Forelimb muscle (tissue), 1 donor: ENCODE results near the gene GFRA1. TPM values are rescaled to one million over a fixed set of nuclear protein-coding genes. Genes with fewer than 3 reads are reported as not detected.

Experiments
- DNase-seq: peaks from one replicate; pipeline ENCODE4 v3.0.0-alpha.2; 2013; ENCODE audit warnings: low read depth
- polyA plus RNA-seq: library from polyadenylated mRNA; unstranded; fragments of 120-200 nt; gene quantifications from one replicate; pipeline ENCODE4 v1.2.1, GENCODE V29; 2013; ENCODE audit not compliant: insufficient read length

Gene GFRA1
- polyA plus RNA-seq, 1 donor = 22.2 TPM

DNA sequence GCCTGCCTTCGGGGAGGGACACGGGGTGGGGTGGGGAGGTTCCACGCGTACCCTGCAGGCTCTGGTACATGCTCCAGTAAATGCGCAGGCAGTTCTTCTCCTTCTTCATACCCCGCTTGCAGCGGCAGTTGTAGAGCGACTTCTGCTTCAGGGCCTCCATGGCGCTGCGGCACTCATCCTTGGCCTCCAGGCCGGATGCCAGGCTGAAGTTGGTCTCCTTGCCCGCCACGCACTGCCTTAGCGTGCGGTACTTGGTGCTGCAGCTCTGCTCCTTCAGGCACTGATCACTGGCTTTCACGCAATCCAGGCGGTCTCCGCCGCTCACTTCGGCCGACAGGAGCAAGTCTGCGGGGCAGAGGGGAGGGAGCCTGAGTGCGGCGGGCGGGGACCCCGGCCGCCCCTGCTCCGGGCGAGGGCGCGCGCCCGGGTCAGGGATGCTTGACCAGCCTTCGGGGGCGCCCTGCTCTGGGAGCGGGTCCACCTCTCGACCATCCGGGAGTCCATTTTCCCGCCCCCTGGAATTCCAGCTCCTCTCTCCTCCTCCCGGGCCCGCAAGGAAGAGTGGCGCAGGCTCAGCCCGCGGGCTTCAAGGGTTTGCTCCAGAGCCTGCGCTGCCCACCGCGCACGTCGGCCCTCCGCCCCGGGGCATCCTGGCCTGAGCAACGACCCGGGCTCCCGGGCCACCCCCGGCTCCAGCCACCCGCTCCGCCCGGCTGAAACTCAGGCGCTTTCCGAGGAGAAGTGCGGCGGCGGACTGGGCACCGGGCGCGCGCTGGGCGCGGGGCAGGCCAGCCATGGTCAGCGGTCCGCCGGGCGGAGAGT, 2.0 kb downstream of the GFRA1 start:
- no peak for DNase-seq

- DNase-seq = no peak
Measured at GRCh38 chr10:116270126-116270770, 2.8 kb downstream of the GFRA1 start.

- no peak for DNase-seq
Measured at GRCh38 chr10:116269619-116270018, 3.4 kb downstream of the GFRA1 start.

GRCh38 chr10:116268976-116269375, 4.0 kb downstream of the GFRA1 start:
- DNase-seq = no peak

DNA sequence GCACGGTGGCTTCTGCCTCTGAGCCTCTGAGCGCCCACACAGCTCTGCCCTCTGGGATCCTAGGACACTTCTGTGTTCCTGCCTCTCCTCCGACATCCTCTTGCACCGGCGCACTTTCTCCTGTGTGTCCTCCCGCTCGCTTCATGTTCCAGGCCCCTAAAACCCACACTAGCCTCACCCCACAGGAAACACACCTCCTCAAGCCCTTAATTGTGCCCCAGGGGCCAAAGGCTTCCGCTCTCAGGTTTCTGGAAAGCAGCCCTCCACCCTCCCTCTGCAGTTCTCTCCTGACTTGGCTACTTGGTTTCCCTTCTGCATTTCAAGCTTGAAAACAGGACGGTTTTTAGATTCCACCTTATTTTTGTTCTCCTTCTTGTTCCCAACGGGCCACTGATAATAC, 7.3 kb downstream of the GFRA1 start:
- DNase-seq = no peak

- no peak for DNase-seq
Measured at GRCh38 chr10:116263870-116264655, 8.9 kb downstream of the GFRA1 start.

- DNase-seq = no peak
Measured at GRCh38 chr10:116262678-116263077, 10.3 kb downstream of the GFRA1 start.

- no peak for DNase-seq
Measured at GRCh38 chr10:116260599-116260998, 12.4 kb downstream of the GFRA1 start.

- no peak for DNase-seq
Measured at GRCh38 chr10:116259638-116260037, 13.4 kb downstream of the GFRA1 start.

- no peak for DNase-seq
Measured at GRCh38 chr10:116257785-116258184, 15.2 kb downstream of the GFRA1 start.

DNA sequence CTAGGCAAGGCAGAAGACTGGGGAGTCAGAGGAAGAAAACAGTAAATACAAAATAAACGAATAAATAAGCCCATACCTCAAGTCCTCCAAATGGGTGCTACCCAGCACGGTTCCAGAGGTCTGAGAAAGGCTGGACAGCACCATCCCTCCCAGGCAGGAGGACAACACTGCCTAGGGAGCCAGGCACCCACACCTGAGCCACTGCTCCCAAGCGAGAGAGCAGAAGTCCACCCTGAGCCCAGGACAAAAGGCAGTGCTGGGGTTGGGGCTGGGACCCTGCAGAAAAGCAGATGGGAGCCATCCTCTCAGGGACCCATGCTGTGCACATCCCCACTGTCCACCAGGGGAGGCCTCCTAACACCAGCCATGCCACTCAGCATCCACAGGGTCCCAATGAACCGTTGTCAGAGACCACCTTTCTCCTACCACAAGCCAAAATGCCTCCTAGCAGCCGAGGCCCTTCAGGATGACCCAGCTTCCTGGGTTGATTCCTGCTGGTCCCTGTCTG, 16.2 kb downstream of the GFRA1 start:
- no peak for DNase-seq

DNA sequence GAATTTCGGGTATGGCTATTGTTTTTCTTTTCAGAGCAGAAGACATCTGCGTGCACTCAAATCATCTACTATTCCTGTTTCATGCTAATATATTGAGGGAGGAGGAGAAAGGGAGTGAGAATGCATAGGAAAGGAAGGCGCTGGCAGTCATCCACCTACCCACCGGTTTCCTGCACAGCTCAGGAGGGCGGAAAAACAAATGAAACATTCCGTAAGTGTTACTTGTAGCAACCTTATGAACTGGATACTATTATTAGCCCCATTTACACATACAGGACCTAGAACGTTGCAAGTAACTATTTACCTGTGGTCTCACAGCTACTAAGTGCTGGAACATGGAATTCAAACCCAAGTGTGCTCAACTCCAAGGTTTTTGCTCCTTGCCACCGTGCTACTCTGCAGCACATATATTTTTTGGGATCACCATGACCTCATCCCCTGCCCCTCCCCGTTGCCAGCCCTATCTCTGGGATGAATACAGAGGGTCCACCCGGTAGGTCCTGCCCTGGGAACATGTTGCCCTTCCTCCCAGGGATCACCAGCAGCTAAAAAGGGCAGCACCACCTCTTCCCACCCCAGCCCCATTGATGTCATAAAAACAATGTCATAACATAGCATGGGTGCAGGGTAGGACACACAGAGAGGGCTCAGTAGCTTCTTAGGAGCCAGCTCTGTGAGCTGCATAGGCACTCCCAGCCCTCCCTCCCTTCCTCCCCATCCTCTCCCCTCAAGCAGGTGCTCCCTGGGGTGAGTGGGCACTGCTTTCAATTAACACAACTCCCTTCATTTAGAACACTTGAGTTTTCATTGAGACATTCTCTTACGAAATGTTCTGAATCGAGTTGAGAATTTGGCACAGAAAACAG, 16.9 kb downstream of the GFRA1 start:
- no peak for DNase-seq

DNA sequence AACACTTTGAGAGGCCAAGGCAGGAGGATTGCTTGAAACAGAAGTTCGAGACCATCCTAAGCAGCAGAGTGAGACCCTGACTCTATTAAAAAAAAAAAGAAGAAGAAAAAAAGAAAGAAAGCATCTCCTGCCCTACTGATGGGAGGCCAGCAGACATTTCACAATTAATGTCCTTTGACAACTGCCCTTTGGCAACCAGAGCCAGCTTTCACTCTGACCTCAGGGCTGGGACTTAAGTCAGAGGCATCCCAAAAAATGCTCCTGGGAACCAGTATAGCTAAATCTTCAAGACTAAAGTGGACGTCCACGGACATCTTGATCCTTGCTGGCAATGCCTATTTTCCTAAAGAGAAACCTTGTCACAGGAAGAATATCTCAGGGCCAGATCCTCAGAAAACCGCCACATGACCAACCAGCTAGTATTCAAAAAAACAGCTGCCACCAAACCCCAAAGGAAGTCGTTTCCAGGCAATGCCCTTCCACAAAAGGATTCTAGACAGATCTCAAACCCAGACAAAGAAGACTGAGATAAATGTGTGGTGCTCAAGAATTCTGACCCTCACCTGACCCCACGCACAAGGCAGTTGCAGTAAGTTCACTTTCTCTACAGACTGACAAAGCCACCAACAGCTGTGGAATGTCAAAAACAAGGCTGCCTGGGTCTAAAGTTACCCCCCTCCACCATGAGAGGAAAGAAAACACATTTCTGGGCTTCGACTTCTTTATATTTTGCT, 18.4 kb downstream of the GFRA1 start:
- no peak for DNase-seq

- no peak for DNase-seq
Measured at GRCh38 chr10:116253716-116254115, 19.3 kb downstream of the GFRA1 start.

- DNase-seq = no peak
Measured at GRCh38 chr10:116251602-116252395, 21.2 kb downstream of the GFRA1 start.

- DNase-seq = no peak
Measured at GRCh38 chr10:116247691-116248090, 25.3 kb downstream of the GFRA1 start.

- DNase-seq = no peak
Measured at GRCh38 chr10:116246263-116246662, 26.7 kb downstream of the GFRA1 start.

GRCh38 chr10:116245156-116245555, 27.9 kb downstream of the GFRA1 start:
- no peak for DNase-seq

GRCh38 chr10:116241642-116242410, 31.2 kb downstream of the GFRA1 start:
- DNase-seq = peak; percentile 40
